AG08395 (cell line): ENCODE data around the gene LRRFIP2.
"Not testable (repeated sequence)": the region's sequence is repeated elsewhere in the genome, so short reads cannot be mapped to it uniquely, and the experiment has no call there.

ENCODE experiments used
- DNase-seq: peaks from one replicate; pipeline ENCODE4 v3.0.0; 2012; ENCODE audit warnings: mixed read lengths, low spot score

LRRFIP2 gene

DNA sequence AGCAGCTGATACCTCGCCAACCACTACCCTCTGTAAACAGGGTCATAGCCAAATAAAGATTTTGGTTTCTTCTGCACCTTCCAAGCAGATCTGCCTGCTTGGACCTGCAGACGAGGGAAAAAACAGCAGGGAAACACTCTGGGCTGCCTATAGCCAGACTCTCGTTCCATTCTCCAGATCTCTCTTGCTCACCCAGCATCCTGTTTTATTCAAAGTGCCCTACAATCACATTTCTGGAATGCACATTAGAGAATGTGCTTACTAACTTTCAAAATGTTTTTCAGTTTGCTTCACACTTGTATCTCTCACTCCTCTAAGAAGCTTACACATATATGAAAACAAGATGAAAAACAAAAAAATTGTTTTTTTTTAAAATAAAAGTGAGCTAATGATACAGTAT, 109.6 kb downstream of the LRRFIP2 start:
- no peak for DNase-seq

DNA sequence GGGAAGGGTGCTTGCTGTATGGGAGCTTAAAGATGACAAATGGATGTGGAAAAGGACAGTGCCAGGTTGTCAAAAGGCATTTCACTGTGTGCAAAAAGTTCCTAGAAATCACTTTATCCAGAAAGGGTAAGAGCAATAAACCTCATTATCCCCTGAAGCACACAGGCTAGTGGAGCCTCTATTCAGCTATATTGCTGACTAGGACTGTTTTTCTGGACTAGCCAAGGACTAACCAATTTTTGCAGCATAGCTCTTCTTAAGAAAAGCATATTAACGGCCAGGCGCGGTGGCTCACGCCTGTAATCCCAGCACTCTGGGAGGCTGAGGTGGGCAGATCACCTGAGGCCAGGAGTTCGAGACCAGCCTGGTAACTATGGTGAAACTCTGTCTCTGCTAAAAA, 116.3 kb downstream of the LRRFIP2 start:
- DNase-seq = no peak

DNA sequence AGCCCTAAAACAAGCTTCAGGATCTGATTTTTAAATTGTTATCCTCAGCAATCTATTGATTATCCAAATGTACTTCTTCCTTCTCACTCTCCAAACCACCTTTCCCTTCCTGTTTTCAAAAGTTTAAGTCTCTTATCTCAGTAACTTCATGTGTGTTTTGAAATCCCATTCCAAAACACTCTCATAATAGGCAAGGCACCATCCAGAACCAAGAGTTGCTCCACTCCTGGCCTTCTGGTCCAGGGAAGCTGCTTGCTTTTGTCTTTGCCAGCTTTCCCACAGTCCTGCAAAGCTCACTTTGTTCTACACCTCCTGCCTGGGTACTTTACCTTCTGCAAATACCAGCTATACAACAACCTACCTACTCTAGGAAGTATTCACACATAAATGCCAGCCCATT, 117.6 kb downstream of the LRRFIP2 start:
- DNase-seq = no peak

DNA sequence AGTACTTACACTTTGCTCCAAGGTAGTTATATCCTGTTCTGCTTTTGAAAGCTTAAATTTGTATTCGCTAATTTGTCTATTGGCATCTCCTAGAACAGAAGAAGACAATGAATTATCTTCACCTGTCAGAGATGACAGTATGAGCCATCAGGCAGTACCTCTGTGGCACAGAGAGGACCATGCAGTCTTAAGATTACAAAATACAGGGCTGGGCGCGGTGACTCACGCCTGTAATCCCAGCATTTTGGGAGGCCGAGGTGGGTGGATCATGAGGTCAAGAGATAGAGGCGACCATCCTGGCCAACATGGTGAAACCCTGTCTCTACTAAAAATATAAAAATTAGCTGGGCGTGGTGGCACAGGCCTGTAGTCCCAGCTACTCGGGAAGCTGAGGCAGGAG, 119.3 kb downstream of the LRRFIP2 start:
- not testable (repeated sequence) for DNase-seq

DNA sequence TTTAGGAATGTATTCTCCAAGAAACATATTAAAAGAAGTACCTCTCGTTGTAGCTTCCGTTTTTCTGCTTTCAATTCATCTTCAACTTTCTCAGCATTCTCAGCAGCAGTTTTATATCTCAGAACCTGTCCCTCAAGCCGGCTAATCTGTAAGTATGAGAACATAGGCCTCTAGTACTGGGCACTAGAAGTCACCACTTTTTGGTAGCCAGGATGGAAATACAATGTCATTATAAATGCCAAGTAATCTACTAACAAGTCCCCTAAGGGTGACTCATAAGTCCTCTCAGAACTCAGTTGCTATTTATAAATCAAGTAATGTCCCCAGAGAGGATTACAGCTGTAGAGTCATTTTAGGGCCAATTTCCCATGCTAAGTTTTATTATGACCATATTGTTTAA, 120.0 kb downstream of the LRRFIP2 start:
- peak; percentile 89 for DNase-seq

DNA sequence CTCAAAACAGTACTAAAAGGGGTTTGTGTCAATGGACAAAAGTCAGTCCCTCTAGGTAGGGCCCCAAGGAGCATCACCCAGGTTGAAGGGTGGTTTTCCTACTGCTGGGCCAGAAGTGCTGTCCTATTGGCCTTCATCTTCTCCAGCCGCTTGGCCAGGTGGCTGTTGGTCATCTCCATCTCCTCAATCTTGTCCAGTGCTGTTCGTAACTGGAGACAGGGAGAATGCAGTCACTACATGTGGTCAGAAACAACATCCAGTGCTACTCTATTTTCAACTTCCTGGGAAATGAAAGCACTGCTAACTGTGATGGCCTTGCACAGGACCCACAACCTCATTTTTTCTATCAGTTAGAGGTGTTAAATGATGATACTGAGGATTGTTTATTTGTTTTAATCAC, 120.6 kb downstream of the LRRFIP2 start:
- no peak for DNase-seq

DNA sequence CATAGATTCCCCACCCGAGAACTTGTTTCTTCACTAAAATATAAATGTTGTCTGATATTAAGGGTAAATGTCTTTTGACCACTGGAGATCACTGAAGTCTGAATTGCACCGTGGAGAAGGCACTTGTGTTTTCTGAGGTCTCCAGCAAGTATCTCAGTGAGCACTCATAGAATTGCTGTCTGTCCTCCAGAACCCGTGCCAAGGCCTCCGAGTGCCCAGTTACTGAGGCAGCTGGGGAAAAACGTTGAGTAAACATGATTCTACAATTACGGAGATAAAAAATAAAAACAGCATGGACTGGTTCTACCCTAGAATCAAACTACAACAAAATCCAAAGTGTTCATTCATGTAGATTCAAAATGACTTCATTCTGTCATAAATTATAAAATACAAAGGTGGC, 121.0 kb downstream of the LRRFIP2 start:
- no peak for DNase-seq

DNA sequence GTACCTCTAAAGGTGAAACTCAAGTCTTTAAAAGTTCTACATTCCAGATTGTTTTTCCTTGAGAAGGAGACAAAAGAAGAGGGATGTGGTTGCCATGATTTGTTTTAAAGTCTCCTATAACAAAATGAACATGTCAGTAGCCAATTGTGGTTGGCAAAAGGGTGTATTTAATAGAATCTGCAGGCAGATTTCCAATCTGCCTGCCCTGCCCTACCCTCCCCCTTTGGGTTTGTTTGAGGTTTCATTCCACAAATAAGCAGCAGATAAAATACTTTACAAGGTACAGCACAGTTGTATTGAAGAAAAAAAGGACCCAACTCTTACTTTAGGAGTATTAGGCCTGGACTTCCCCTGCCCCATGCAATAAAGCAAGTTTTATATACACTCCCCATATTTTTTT, 121.5 kb downstream of the LRRFIP2 start:
- no peak for DNase-seq

DNA sequence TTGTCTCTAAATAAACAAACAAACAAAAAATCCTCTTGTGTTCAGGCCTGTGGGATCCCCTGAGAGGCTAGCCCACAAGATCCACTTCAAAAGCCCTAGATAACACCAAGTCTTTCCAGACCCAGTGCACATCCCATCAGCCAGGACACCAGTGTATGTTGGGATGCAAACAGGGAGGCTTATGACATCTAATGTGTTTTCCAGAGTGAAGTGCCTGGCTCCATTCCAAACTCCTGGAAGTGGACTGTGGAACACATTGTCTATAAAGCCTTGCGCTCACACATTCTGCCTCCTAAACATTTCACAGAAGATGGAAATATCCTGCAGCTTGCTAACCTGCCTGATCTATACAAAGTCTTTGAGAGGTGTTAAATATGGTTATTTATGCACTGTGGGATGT, 124.1 kb downstream of the LRRFIP2 start:
- no peak for DNase-seq

DNA sequence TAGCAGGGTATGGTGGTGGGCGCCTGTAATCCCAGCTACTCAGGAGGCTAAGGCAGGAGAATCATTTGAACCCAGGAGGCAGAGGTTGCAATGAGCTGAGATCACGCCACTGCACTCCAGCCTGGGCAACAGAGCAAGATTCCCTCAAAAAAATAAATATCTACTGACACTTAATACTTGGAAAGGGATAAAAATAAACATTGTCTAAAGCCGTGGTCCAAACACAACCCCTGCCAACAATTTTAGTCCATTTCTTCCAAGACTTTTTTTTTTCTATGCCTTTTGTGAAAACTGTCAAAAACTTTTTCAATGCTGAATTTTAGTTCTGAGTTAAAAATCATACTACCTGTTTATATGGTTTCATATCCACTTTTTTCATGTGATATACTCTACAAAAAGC, 131.7 kb downstream of the LRRFIP2 start:
- not testable (repeated sequence) for DNase-seq

DNA sequence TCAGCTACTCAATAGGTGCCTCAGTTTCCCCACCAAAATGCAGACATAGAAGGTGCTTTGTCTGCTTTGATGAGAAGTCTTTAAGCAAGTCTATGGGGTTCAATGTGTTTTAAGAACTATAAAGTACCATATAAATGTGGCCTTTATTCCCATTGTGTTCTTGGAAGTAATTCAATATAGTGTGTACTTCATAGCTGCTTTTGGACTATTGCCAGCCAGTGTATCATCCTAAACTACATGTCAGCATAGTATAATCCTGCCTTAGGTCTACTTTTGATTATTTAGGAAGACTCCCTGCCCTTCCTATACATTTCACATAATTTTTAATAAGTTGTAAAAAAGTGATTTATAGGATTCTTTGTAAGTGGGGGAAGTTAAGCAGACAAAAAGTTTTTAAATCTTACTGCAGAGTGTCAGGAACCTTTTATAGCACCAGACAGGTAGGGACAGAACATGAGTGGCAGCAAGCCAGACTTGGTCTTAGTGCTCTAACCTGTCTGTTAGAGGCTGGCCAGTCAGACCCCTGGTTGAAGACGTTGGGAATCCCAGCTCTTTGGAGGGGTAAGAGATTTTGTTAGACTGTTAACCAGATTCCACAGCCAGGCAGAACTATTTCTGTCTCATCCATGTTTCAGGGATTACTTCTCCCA, 132.7 kb downstream of the LRRFIP2 start:
- no peak for DNase-seq

DNA sequence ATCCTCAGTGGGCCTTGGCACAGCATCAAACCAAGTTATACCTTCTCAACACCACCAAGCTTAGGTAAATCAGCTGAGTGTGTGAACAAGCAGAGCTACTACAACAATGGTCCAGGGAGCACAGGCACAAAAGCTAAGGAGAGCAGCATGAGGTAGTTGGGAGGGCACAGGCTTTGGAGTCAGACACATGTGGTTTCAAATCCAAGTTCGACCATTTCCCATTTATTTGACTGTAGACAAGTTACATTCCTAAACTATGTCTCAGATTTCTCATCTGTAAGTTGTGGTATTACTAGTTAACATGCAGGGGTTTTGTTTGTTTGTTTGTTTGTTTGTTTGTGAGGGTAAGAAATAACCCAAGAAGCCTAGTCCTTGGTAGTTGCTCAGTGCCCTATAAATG, 134.2 kb downstream of the LRRFIP2 start:
- DNase-seq = peak; percentile 25

DNA sequence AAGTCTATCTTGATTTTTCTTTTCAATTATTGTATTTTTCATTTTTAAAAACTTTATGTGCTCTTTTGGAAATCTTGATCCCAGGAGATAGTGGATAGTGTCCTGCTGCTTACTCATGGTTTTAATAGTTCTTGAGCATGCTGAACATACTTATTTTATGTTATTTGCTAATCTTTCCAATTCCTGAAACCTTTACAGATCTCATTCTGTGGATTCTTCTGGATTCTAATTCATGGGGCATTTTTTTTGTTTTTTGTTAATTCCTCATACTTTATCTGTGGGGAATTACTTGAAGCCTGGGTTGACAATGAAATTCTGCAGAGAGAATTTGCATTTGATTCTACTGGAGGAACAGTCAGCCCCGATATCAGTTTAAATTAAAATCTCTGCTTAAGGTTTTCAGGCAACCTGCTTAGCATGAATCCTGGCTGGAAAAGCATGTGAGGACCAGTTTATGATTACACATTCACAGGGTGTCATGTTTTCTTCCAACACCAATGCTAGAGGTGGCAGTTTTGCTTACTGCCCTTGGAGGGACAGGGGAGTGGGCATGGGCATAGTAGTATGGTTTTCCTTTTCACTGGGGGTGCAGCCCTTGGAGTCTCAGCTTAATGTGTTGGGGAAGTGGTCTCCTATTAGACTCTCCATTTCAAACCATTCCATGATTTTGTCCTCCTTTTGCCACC, 135.1 kb downstream of the LRRFIP2 start:
- DNase-seq = no peak

DNA sequence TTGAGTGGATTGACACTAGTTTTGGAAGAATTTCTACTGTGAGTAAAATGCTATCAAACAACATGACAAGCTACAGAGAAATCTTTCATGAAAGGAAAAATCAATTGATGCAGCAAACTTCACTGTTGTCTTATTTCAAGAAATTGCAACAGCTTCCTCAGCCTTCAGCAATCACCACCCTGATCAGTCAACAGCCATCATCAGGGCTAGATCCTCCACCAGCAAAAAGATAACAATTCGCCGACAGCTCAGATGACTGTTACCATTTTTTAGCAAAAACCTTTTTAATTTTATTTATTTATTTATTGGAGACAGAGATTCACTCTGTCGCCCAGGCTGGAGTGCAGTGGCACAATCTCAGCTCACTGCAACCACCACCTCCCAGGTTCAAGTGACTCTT, 137.0 kb downstream of the LRRFIP2 start:
- no peak for DNase-seq

DNA sequence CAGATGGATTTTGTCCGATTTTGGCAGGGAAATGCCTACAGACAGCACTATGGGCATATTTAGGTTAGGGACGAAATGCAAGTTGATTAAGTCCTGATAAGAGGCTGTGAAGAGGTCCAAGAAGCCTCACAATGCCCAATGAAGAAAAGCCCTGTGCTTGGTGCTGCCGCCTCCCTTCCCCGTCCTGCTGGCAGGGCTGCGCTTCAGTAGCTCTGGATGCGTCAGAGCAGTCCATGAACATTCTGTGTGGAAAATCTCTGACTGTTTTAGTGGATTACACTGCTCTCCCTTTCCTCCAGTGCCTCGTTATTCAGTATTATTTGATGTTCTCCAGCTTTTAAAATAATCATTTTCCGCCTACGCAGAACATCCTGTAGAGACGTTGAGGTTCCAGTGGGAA, 141.4 kb downstream of the LRRFIP2 start:
- DNase-seq = no peak

DNA sequence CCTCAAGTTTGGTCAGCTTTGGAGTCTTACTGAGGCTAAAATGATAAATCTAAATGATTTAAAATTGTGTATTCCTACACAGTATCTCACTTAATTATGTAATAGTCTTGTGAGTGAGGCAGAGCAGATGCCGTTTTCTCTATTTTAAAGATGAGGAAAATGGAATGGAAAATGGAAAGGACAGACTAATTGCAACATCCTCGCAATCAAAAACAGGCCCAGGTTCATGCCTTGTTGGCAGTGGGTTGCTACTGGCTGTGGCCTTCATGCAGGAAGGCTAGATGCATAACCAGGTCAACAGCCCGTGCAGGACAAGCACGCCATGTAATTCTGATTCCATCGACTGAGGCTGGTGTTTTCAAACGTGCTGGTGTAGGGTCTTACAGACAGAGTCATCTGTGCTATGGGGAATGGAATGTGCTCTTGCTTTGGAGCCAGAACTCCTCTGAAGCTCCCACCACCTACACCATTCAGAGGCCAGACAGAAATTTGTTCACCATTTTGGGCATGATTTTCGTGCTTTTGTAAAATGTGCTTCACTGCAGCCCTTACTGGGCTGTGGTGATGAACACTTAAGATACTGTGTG, 143.2 kb downstream of the LRRFIP2 start:
- no peak for DNase-seq

DNA sequence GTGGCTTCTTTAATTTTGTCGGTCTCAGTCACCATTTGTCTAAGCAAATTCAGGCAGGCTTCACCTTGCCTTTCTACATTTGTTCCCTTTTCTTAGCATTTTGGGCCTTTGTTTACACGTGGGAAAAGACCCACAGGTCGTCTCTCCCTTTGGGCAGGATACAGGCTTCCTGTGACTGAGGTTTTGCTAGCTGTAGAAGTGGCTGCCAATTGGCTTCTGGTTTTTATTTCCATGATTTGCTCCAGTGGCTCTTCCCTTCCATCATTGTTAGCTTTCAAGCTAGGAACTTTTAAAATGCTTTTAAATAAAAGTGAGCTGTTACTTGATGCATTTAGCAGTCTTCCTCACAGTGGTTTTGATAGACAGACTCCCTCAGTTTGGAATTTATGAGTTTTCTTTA, 143.8 kb downstream of the LRRFIP2 start:
- DNase-seq = no peak

DNA sequence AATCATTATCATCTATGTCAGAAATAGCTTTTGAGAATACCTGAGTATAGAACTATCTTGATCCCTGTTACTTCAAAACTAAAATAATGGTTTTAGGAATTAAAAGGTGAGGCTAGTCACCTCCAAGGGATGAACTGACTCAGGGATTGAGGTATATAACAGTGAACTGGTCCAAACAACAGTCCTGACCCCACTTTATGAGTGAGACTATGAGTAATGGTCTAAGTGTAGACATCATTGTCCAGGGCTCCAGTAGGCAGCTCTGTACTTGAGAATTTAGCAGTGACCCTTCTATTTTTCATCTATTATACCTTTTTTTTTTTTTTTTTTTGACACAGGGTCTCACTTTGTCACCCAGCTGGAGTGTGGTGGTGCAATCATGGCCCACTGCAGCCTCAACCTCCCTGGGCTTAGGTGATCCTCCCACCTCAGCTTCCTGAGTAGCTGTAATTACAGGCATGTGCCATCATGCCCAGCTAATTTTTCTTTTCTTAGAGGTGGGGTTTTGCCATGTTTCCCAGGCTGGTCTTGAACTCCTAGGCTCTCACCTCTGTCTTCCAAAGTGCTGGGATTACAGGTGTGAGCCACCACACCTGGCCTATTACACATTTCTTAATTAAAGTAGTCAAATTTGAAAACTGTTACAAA, 144.7 kb downstream of the LRRFIP2 start:
- no peak for DNase-seq

DNA sequence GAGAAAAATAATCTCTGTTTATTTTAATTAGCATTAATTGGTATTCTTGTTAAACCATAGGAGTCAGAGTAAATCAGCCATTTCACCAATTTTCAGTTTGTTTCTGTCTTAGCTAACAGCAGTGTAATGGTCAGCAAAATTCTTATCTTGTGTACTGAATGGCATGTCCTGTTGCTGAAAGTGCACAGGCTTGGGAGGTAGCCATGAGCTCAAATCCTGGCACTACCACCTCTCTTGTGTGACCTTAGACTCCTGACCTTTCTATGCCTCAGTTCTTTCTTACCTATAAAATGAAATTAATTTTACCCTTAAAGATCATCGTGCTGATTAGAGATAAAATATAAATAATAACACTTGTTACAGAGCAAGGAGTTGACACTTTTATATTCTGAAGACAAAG, 145.3 kb downstream of the LRRFIP2 start:
- no peak for DNase-seq

DNA sequence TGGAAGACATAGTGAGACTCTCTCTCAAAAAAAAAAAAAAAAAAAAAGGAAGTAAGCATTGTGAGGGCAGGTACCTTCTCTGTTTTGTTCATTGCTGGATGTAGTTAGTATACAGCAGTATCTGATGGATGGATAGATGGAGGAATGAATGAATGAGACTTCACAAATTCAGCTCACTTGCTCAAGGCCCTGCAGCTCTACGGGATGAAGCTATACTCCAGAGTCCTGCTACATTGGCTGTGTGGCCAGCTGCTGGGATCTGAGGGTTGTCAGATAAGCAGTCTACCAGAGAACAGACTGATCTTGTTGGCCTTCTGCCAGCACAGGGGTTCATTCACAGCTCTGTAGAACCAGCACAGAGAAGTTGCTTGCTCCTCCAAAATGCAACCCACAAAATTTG, 146.1 kb downstream of the LRRFIP2 start:
- DNase-seq = no peak

DNA sequence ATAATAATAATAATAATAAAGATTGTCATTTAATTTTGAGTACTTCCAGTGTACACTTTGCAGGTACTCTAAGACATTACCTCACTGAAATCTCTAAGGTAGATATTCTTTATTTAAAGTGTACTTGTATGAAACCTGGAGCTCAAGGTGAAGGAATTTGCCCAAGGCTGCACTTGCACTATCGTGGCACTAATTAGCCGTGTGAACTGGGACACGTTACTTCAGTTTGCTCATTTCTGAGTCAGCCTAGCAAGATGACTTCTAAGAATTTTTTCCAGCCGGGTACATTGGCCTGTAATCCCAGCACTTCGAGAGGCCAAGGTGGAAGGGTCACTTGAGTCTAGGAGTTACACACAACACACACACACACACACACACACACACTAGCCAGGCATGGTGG, 147.5 kb downstream of the LRRFIP2 start:
- DNase-seq = no peak

DNA sequence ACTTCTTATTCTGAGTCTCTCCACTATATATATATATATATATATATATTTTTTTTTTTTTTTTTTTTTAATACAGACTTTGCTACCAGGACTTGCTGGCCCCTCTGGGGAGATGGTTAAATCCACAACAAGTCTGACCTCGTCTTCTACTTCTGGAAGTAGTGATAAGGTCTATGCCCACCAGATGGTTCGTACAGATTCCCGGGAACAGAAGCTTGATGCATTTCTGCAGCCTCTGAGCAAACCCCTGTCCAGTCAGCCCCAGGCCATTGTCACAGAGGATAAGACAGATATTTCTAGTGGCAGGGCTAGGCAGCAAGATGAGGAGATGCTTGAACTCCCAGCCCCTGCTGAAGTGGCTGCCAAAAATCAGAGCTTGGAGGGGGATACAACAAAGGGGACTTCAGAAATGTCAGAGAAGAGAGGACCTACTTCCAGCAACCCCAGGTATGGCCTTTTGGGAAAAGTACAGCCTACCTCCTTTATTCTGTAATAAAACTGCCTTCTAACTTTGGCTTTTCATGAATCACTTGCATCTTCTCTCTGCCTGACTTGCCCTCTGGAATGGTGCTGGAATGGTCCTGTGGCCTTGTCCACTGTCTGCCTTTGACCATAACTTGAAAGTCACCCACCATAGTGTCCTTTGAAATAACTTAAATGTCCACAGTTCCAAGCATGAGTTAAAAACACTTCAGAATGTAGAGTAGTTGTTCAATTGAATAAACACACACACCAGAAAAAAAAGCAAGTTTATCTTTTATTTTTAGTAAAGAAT, 148.6 kb downstream of the LRRFIP2 start:
- DNase-seq = no peak
